ENCODE results near the gene CAPSL. TPM values are rescaled to one million over a fixed set of nuclear protein-coding genes. Genes with fewer than 3 reads are reported as not detected.

CAPSL gene
- total and polyA plus RNA-seq, 2 experiments from 2014 or later: 0.19 to 4.5 TPM

DNA sequence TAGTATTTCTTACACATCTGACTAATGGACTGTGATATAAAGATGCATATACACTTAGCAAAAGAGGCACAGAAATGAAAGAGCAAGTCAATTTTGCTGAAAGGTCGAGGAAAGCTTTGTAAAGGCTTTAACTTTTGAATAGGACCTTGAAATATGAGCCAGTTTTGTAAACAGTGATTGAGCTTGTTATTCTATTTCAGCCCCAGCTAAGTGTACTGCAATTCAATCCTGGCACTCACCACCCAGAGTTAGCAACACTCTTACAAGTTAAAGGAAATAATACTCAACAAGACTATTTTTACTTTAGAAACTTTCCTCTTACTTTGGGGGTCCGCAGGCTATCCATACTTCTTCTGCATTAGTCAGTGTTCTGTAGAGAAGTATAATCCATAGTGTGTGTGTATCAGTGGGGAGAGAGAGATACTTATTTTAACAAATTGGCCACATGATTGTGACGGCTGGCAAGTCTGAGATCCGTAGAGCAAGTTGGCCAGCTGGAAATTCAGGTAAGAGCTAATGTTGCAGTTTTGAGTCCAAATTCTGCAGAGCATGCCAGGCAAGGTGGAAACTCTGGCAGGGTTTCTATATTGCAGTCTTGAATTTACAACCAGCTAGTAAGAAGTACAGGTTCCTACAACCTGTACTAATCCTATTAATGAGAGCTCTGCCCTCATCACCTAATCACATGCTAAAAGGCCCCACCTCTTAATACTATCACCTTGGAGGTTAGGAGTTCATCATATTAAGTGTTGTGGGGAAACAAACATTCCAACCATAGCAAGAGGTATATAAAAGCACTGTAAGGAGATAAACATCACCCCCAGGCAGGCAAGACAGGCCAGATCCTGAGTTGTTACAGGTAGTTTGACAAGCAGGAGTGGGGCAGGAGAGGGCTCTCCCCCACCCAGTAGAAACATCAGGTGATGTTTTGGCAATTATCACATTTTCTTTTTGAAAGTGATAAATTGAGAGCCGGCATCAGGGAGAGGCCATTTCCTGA lies 48.1 kb downstream of the CAPSL start:
- no peak overlapping the region for H3K4me2 ChIP-seq (ENCODE audit: unreplicated experiment)

DNA sequence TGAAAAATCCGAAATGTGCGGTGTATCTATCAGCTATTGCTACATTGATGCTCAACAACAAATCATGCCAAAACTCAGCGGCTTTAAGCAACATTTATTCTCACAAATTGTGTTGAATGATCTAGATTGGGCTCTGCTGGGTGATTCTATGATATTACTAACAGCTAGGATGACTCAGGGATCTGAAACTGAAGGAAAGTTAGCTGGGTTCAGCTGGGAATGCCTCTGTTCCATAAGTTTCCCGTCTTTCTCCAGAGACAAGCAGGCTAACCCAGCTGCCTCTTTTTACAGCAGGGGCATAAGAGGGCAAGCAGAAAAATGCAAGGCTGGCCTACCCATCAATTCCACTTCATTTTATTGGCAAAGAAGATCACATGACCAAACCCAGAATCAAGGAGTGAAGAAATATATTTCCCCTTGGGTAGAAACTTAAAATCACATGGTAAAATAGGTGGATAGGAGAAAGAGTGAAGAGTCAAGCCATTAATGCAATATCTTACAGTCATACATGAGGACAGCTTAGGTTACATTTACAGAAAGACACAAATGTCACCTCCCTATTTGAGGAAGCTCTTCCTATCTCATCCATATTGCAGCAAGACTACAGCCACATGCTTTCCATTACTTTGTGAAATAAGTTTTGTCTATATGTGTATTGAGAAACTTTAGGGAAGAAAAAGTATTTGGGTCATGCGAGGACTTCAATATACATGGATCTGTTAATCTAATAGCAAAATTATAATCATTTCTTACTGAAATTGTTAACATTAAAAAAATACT lies 50.9 kb downstream of the CAPSL start:
- Histone ChIP-seq H3K9me3 (ENCODE audit: low read depth) (no peaks in the 10 kb centered on the region), H3K4me1 (ENCODE audit: insufficient read depth) (peaks cover 25% of the 10 kb centered on the region), H3K9me2 (ENCODE audit: insufficient read depth) (no peaks in the 10 kb centered on the region), H3K27me3 (replicated peaks; ENCODE audit: insufficient read depth) (no peaks in the 10 kb centered on the region), H3K9ac (no peak overlapping the region), H3K27ac (no peak overlapping the region), H4K20me1 (ENCODE audit: insufficient read depth) (no peaks in the 10 kb centered on the region), H3K36me3 (ENCODE audit: low read depth) (no peaks in the 10 kb centered on the region), H2AFZ (no peak overlapping the region), H3K79me2 (ENCODE audit: insufficient read depth) (no peaks in the 10 kb centered on the region), H3K4me3 (no peak overlapping the region), H3F3A (ENCODE audit: insufficient read depth) (peaks cover 26% of the 10 kb centered on the region), H3K4me2 (ENCODE audit: unreplicated experiment) (no peak overlapping the region)
- 60 to 63% methylated on average over 5 of the region's 5 CpGs for WGBS, 2 experiments (ENCODE audit: low coverage in 1 of 2, low lambda C conversion rate in 2 of 2, missing lambda C conversion rate in 2 of 2)
- DNase-seq: no peak
- in situ Hi-C loops (cut with MboI): no loop called here
- TF ChIP-seq EZH2phosphoT487 (IDR thresholded peaks at IDR 0.05; ENCODE audit: insufficient read depth, low read depth) (no peak), EZH2 (IDR thresholded peaks at IDR 0.05; ENCODE audit: insufficient read depth, poor library complexity, severe bottlenecking) (no peak)

More for the DNA sequence above, 48.1 kb downstream of the CAPSL start:
- no peak overlapping the region for H3K4me3 ChIP-seq
- no peaks in the 10 kb centered on the region for H3K27me3 ChIP-seq (replicated peaks; ENCODE audit: insufficient read depth)
- H3K9ac ChIP-seq: no peak overlapping the region
- TF ChIP-seq EZH2 (IDR thresholded peaks at IDR 0.05; ENCODE audit: insufficient read depth, poor library complexity, severe bottlenecking): no peak
- no peak for TF ChIP-seq EZH2phosphoT487 (IDR thresholded peaks at IDR 0.05; ENCODE audit: insufficient read depth, low read depth)
- in situ Hi-C loops (cut with MboI): no loop called here
- WGBS, 2 experiments (ENCODE audit: low coverage in 1 of 2, low lambda C conversion rate in 2 of 2, missing lambda C conversion rate in 2 of 2): 75 to 77% methylated on average over 5 of the region's 5 CpGs
- H3K36me3 ChIP-seq (ENCODE audit: low read depth): no peaks in the 10 kb centered on the region
- no peak overlapping the region for H2AFZ ChIP-seq
- H3K9me2 ChIP-seq (ENCODE audit: insufficient read depth): no peaks in the 10 kb centered on the region
- no peaks in the 10 kb centered on the region for H3K9me3 ChIP-seq (ENCODE audit: low read depth)
- peaks cover 3% of the 10 kb centered on the region for H3K4me1 ChIP-seq (ENCODE audit: insufficient read depth)
- H3F3A ChIP-seq (ENCODE audit: insufficient read depth): peaks cover 6% of the 10 kb centered on the region; the same call in 1 of the 2 replicates
- no peaks in the 10 kb centered on the region for H3K79me2 ChIP-seq (ENCODE audit: insufficient read depth)
- no peaks in the 10 kb centered on the region for H4K20me1 ChIP-seq (ENCODE audit: insufficient read depth)
- no peak overlapping the region for H3K27ac ChIP-seq
- DNase-seq: no peak

DNA sequence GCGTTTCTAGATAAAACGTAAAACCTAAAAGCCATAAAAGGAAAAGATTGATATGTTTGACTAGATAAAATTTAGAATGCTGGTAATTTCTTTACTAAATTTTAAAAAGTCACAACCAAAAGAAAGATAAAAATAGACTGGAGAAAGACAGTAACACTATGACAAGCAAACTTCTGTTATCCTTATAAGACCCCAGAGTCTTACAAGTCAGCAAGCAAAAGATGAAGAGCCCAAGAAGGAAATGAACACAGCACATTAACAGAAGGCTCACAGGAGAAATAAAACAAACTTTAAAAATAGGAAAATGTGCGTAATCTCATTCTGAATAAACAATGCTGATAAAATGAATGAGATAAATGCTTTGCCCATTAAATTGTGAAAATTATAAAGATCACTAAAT lies 52.0 kb downstream of the CAPSL start:
- Histone ChIP-seq H3K9me3 (ENCODE audit: low read depth) (no peaks in the 10 kb centered on the region), H3K79me2 (ENCODE audit: insufficient read depth) (no peaks in the 10 kb centered on the region), H3K9ac (no peak overlapping the region), H3K27me3 (replicated peaks; ENCODE audit: insufficient read depth) (no peaks in the 10 kb centered on the region), H3K4me2 (ENCODE audit: unreplicated experiment) (no peak overlapping the region), H3K4me3 (no peak overlapping the region), H3K27ac (no peak overlapping the region), H3K9me2 (ENCODE audit: insufficient read depth) (no peaks in the 10 kb centered on the region), H2AFZ (no peak overlapping the region), H3F3A (ENCODE audit: insufficient read depth) (peaks cover 26% of the 10 kb centered on the region), H3K4me1 (ENCODE audit: insufficient read depth) (peaks cover 25% of the 10 kb centered on the region), H4K20me1 (ENCODE audit: insufficient read depth) (no peaks in the 10 kb centered on the region), H3K36me3 (ENCODE audit: low read depth) (no peaks in the 10 kb centered on the region)
- TF ChIP-seq EZH2phosphoT487 (IDR thresholded peaks at IDR 0.05; ENCODE audit: insufficient read depth, low read depth) (no peak), EZH2 (IDR thresholded peaks at IDR 0.05; ENCODE audit: insufficient read depth, poor library complexity, severe bottlenecking) (no peak)
- no peak for DNase-seq
- WGBS, 2 experiments (ENCODE audit: low coverage in 1 of 2, low lambda C conversion rate in 2 of 2, missing lambda C conversion rate in 2 of 2): 90 to 95% methylated on average over 3 of the region's 3 CpGs
- in situ Hi-C loops (cut with MboI): no loop called here

DNA sequence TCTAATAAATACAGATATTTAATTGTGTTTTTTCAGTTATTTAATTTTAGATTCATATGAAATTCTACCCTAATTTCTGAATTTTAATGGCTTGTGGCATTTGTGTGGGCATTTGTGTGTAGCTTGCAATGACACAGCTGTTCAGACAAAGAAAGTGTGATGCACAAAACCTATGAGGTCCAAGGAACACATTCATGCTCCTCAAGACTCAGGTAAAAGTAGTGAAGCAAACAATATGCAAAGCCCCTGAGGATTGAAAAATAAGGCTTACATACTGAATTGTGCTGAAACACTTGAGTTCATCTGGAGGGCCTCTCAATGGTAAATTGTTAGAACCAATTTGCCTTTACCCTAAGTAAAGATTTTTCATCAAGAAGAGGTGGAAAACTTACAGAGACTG lies 53.6 kb downstream of the CAPSL start:
- Histone ChIP-seq H3K4me2 (ENCODE audit: unreplicated experiment) (peak overlapping the region; percentile 57), H2AFZ (no peak overlapping the region), H3F3A (ENCODE audit: insufficient read depth) (peaks cover 26% of the 10 kb centered on the region), H3K27ac (peak overlapping the region; percentile 54), H3K27me3 (replicated peaks; ENCODE audit: insufficient read depth) (no peaks in the 10 kb centered on the region), H3K4me1 (ENCODE audit: insufficient read depth) (peaks cover 25% of the 10 kb centered on the region), H3K36me3 (ENCODE audit: low read depth) (no peaks in the 10 kb centered on the region), H3K9me2 (ENCODE audit: insufficient read depth) (no peaks in the 10 kb centered on the region), H3K4me3 (no peak overlapping the region), H3K79me2 (ENCODE audit: insufficient read depth) (no peaks in the 10 kb centered on the region), H3K9ac (no peak overlapping the region), H3K9me3 (ENCODE audit: low read depth) (no peaks in the 10 kb centered on the region), H4K20me1 (ENCODE audit: insufficient read depth) (no peaks in the 10 kb centered on the region)
- in situ Hi-C loops (cut with MboI): no loop called here
- peak; percentile 9 for DNase-seq
- TF ChIP-seq EZH2phosphoT487 (IDR thresholded peaks at IDR 0.05; ENCODE audit: insufficient read depth, low read depth): no peak
- TF ChIP-seq EZH2 (IDR thresholded peaks at IDR 0.05; ENCODE audit: insufficient read depth, poor library complexity, severe bottlenecking): no peak
